GM21447 (cell line): ENCODE data around the gene SSBP2.
"Not testable (repeated sequence)": the region's sequence is repeated elsewhere in the genome, so short reads cannot be mapped to it uniquely, and the experiment has no call there.

Experiments used
- ATAC-seq: cut with Tn5 transposase; IDR thresholded peaks from one replicate; pipeline ENCODE4 v1.9.1; 2021; ENCODE audit not compliant: unreplicated experiment

The SSBP2 gene

DNA sequence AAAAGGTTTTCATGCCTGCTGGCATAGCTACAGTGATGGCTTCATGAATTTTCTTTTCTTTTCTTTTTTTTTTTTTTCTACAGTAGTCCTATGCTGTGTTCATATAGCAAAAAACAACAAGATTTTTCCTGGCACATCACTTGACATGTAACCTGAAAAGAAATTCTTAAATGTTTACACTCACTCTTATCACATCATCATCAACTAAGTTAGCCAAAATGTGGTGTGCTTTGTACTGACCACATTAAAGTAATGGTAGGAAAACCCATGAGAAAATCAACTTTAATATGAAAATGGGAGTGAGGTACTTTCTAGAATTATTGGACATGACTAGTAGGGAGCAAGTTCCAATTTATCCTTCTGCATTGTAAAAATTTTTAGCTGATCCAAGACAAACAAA lies 146.7 kb downstream of the SSBP2 start:
- no peak for ATAC-seq

DNA sequence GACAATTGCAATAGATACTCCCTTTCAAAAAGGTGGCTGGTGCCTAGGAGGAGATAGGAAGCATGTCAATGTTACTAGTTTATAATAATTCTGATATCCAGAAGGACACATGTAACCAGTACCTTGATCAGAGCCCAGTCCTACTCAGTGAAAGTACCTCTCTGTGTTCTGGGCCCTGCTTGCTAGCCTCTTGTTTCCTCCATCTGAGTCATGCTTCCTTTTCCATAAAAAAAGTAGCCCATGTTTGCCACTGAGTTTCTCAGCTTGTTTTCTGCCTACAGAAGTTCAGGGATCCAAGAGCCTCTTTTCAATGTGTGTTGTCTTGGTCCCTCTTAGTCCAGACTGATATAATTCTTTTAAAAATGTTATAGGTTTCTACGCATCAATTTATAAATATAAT lies 149.0 kb downstream of the SSBP2 start:
- no peak for ATAC-seq

DNA sequence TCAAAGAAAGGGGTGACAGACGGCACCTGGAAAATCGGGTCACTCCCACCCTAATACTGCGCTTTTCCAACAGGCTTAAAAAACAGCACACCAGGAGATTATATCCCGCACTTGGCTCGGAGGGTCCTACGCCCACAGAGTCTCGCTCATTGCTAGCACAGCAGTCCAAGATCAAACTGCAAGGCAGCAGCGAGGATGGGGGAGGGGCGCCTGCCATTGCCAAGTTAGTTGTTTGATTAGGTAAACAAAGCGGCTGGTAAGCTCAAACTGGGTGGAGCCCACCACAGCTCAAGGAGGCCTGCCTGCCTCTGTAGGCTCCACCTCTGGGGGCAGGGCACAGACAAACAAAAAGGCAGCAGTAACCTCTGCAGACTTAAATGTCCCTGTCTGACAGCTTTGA lies 158.8 kb downstream of the SSBP2 start:
- ATAC-seq, result not testable (repeated sequence)

DNA sequence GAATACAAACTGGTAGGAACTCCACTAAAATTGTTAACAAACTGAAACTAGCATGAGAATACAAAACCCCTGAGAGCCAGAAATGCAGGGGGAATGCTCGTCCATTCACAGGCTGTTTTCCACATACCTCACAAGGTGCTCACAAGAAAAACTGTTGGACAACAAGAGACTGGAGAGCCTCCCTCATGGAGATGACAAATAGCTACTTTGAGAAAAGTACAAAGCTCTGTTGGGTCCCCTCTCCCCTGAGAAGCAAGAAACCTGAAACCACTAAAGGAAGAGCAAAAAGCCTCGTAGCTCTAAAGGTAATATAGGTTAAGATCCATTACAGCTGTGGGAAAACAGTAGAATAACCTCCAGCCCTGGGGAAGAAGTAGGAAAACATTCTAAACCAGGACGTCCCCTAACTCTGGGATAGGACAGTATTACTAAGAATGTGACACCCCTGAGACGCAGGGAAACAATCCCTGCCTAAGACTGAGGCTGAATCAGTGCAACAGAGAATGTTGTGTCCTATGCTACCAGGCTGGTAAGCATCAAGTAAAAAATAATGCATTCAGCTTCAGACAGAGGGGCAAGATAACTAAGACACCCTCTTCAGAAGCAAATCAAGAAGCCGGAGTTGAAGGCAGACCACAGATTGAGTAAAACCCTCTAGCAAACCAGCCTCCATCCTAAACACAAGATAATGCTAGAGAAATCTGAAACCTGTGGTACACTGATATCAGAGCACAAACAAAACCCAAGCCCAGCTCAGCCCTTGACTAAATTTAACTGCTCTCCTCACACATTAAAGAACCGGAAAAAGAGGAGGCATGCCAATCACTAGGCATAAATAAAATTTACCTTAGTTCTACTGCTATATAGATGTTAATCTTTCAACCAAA lies 160.2 kb downstream of the SSBP2 start:
- no peak for ATAC-seq

DNA sequence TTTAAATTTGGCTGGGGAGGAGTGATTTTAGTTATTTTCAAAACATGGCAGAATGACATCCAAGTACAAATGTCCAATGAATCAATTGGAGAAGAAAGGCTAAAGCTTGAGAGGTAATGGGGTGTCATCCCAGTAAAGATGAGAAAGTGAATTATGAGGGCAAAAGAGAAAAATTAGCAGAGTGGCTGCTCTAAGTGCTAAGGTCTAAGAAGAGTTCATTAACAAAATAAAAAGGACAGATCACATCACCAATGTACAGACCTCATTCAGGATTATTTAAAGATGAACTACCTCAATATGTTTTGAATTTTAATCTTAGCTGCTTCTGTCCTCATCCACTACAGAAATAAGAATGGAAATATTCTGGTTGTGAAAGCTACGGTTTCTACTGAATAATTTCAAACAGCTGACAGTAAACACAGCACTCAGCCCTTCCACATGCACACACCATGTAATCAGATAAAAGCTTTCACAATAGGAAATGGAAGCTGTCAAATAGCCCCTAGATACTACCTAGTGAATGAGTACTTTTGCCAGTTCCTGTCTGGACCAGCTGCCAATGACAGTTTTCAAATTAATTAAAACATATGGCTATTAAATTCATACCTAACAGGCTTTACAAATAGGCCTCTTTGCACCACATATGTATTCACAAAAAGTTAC lies 171.5 kb downstream of the SSBP2 start:
- ATAC-seq, result peak; percentile 69

DNA sequence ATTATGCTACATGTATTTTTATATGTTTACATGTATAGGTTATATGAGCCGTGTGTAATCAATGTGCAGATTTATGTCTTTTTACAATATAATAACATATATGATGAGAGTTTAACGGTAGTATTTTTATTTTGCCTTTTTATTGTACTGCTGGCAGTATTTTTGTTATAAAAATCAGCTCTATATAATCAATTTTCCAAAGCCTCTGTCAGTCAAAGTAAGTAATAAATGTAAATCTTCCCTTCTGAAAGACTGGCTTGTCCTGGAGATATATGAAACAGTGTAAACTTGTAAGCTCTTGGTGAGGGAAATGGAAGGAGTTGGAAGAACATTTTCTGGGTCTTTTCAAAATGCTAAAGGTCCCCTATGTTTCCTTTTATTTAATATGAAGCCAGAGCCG lies 173.8 kb downstream of the SSBP2 start:
- ATAC-seq, result no peak

- no peak for ATAC-seq
Observed at GRCh38 chr5:81575924-81576323, 175.0 kb downstream of the SSBP2 start.

GRCh38 chr5:81572201-81572600 lies 178.7 kb downstream of the SSBP2 start:
- no peak for ATAC-seq

- no peak for ATAC-seq
Observed at GRCh38 chr5:81558188-81558587, 192.7 kb downstream of the SSBP2 start.

GRCh38 chr5:81556809-81557208 lies 194.1 kb downstream of the SSBP2 start:
- peak; percentile 69 for ATAC-seq

DNA sequence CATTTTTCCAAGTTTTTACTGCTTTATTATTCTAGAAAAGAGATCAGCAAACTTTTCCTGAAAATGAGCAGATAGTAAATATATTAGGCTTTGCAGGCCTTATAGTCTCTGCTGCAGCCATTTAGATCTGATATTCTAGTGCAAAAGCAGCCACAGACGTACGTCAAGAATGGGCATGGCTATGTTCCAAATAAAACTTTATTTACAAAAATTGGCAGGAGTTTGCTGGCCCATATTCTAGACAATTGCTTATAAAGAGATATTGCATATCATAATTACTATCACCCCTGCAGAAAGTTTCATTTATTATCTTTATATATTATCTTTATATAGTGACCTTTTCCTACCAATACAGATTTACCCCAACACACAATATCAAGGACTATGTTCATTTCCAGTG lies 195.0 kb downstream of the SSBP2 start:
- ATAC-seq, result no peak

GRCh38 chr5:81554647-81555046 lies 196.2 kb downstream of the SSBP2 start:
- no peak for ATAC-seq

- no peak for ATAC-seq
Observed at GRCh38 chr5:81553567-81554212, 197.2 kb downstream of the SSBP2 start.

- ATAC-seq, result no peak
Observed at GRCh38 chr5:81552852-81553566, 197.9 kb downstream of the SSBP2 start.

DNA sequence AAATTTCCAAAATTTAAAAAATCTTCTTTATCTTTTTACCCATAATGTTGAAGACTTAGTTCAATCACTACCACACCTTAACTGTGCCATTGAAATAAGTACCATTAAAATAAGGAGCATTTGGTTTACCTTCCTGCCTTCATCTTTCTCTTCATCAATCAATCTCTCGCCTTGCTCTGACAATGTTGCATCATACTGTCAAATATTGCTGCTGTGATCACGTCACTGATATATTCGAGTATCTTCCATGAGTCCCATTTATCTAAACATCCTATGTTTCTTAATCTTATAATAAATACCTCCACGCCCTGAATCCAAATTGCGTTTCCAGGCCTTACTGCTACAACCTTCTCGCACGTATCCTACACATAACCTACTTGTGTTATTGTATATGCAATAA lies 201.8 kb downstream of the SSBP2 start:
- no peak for ATAC-seq

DNA sequence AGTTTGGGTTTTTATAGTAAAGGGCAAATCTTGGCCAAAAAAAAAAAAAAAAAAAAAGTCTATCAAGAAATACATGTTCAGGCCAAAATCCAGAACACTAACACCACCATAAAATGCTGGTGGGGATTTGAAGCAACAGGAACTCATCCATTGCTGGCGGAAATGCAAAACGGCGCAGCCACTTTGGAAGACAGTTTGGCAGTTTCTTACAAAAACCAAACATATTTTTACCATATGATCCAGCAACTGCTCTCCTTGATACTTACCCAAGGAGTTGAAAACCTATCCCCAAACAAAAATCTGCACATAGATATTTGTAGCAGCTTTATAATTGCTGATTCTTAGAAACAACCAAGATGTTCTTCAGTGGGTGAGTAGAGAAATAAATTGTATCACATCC lies 203.9 kb downstream of the SSBP2 start:
- no peak for ATAC-seq

DNA sequence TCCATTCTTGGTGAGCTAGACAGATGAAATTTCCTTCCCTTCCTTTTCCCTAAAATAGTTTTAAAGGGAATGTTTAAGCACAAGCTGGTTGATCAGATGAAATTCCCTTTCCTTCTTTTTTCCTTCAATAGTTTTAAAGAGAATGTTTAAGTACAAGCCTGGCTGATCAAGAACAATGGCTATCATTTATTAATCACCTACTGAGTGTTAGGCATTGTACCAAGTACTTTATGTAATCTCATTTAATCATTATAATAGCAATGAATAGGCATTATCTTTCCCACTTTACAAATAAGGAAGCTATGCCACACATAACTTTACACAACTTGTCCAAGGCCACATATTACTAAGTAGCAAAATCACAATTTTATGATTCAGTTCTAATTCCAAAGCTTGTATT lies 205.0 kb downstream of the SSBP2 start:
- ATAC-seq, result no peak

DNA sequence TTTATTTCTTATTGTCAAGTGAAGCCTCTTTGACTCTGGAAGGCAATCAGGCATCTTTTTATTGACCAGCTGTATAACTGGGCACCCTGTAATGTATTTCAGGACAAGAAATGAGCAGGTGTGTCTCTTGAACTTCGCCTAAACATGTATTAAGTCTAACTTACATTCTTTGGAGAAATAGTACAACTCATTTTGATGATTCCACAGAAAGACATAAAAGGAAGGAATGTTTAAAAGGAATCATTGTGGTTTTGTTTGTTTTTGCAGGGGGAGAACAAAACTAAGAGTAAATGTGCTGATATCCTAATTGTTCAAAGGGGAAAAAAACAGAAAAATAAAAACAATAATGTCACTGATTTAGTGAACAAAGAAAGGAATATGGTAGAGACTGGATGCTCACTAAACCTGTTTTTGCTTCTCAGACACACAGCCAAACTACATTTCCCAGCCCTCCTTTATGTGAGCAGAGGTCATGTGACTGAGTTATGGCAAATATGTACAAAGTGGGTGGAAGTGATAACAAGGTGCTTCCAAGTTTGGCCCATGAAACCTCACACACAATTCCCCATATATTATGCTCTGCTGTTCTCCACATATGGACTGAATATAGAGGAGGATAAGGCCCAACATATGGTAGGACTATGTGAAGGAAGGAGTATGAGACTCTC lies 206.4 kb downstream of the SSBP2 start:
- no peak for ATAC-seq

GRCh38 chr5:81542242-81542641 lies 208.7 kb downstream of the SSBP2 start:
- no peak for ATAC-seq

- ATAC-seq, result no peak
Observed at GRCh38 chr5:81537905-81538547, 212.9 kb downstream of the SSBP2 start.
